Stimulated activated CD4-positive, alpha-beta T cell treated with anti-CD3 and anti-CD28 coated beads, Interleukin-2, amount 100 ng/mL, for 48 hours (primary cell): ENCODE data around the gene C5orf22.
"Not testable (repeated sequence)": the region's sequence is repeated elsewhere in the genome, so short reads cannot be mapped to it uniquely, and the experiment has no call there.

ENCODE experiments used
- DNase-seq, 2 donors: peaks; one replicate each; pipeline ENCODE4 v3.0.0-alpha.2; 2020

The C5orf22 gene

GRCh38 chr5:31531888-31532547 lies at the start of gene C5orf22, which contains the start of gene DROSHA:
TSS of gene C5orf22 (plus strand) at chr5:31532301. CDS start at chr5:31532393, 92 bp downstream.
TSS of gene DROSHA (minus strand) at chr5:31532093. CDS start at chr5:31529059, 3,034 bp downstream.
- DNase-seq, result peak; percentile 85 to 86

DNA sequence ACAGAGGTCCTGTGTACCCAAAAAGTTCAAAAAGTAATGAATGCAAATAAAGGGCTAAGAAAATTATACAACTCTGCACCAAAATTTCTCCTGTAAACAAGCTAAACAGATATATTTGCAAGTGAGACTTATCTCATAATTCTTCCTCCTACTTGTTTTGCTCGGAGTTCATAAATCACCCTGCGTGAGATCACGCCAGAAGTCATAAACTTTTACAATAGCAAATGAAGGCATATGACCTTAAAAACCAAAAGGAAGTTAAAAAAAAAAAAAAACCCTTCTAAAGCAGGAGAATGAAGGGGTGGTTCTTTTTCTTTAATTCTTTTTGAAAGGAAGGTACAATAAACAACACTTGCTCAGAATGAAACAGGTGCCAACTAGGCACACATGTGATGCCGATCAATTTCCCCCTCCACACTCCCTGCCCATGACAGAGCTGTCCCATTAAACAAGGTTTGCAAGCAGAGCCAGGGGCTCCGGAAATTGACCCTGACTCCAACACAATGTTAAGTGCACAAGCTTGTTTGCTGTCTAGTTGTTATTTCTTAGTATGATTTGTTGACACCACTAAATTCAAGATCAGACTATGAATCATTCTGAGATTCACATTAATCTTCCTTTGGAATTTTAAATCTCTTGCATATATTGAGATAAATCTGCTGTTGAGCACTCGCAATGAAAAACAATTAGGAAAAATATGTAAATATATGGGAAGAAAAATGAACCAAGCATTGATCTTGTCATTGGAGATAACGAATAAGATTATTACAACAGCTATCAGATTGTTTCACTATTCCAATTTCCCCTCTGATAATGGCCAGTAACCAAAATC lies 46.5 kb upstream of the C5orf22 start:
- no peak for DNase-seq

DNA sequence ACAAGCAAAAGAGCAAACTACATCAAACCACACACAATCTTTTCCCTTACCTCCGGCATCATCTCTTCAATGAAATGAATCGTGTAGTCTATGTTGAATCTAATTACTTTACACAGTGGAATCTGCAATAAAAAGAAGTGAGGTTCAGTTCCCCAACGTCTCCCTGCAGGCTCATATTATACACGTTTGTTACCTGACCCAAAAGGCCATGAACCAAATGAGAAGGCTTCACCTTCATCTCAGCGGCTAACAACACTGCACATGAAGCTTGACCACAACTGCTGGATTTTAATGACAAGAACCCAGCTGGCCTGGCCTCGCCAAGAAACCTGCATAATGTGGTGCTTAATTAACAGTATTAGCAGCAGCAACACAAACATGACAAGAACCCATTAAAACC lies 45.7 kb upstream of the C5orf22 start:
- DNase-seq, result no peak

GRCh38 chr5:31487506-31487905 lies 44.6 kb upstream of the C5orf22 start:
- no peak for DNase-seq

GRCh38 chr5:31492869-31493268 lies 39.2 kb upstream of the C5orf22 start:
- no peak for DNase-seq

DNA sequence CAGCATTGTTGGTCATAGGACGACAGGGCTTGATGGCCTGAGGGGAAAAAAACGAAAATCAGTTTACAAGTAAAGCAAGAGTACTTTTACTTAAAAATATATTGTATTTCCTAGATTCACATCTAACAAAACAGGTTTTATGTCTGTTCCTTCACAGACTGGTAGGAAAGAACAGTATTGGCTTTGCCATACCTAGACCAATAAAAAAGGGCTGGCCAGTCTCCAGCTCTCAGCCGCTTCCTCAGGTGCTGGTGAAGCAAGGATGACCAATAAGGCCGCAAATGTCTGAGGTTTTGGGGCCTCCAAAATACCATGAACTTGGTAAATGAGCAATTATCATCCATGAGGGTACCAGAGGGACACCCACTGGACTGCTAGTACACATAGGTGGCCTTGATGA lies 36.8 kb upstream of the C5orf22 start:
- no peak for DNase-seq

GRCh38 chr5:31496301-31496700 lies 35.8 kb upstream of the C5orf22 start:
- DNase-seq, result no peak

GRCh38 chr5:31496891-31497290 lies 35.2 kb upstream of the C5orf22 start:
- DNase-seq, result no peak

GRCh38 chr5:31500256-31500655 lies 31.8 kb upstream of the C5orf22 start:
- DNase-seq, result no peak

- no peak for DNase-seq
Observed at GRCh38 chr5:31502506-31502905, 29.6 kb upstream of the C5orf22 start.

DNA sequence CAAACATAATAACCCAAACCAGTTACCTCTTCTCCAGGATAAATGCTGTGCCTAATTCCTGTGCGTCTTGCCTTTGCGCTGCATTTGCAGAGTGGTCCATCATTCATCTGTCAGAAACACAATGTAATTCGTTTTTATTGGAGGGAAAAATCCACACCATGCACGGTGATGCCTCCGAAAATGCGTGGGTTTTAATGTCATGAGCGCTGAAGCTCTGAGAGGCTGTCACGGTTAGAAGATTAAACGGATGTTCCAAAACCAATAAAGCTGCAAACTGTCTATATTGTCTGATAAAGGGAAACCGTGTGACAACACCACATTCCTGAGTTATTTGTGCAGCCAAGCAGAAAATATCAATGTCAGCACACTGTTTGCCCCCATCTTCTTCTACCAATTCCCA lies 27.6 kb upstream of the C5orf22 start:
- DNase-seq, result no peak

- no peak for DNase-seq
Observed at GRCh38 chr5:31511305-31511704, 20.8 kb upstream of the C5orf22 start.

- no peak for DNase-seq
Observed at GRCh38 chr5:31516802-31517201, 15.3 kb upstream of the C5orf22 start.

- DNase-seq, result no peak
Observed at GRCh38 chr5:31523041-31523440, 9.1 kb upstream of the C5orf22 start.

DNA sequence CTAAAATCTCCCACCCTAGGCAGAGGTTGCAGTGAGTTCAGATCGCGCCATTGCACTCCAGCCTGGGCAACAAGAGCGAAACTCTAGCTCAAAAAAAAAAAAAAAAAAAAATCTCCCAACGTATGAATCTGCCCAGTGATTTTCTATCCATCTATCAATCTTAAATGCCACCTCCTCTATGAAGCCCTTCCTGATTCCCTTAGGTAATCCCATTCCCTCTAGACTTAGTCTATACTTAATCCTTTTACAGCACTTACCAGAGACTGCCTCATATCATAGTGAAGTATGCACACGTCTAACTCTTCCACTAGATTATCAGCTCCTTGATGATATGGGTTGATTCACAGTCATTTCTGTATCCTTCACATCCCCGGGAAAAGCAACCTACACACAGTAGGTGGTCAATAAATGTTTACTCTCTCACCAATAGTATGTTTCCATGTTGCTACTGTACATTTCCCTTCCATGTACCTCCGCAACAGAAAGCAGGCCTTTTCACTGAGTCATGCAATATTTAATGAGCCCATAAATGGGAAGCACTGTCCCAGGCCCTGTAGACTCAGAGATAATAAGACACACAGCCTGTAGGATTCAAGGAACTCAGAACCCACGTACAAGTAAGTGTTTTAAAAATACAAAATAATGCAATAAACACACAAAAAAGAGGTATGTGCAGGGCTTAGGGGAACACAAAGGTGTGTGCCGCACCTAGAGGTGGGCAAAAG lies 1.4 kb upstream of the C5orf22 start:
- DNase-seq, result no peak

- DNase-seq, result peak in 1 of 2 donors; percentile 22
Observed at GRCh38 chr5:31531543-31531887, 586 bp upstream of the C5orf22 start.

DNA sequence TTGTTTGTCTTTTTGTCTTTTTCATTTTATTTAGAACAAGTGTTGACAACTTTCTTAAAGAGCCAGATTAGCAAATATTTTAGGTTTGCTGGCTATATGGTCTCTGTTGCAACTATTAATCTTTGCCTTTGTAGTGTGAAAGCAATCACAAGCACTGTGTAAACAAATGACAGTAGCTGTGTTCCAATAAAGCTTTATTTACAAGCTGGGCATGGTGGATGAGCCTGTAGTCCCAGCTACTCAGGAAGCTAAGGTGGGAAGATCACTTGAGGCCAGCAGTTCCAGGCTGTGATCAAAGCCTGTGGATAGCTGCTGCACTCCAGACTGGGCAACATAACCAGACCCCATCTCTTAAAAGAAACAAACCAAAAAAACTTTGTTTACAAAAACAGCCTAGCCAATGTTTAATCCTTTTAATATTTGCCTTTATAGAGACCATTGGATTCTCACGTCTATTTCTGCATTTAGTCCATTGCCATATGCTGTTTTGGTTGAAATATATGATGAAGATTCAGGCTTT lies 2.5 kb downstream of the C5orf22 start:
- no peak for DNase-seq

- no peak for DNase-seq
Observed at GRCh38 chr5:31536873-31537272, 4.8 kb downstream of the C5orf22 start.

GRCh38 chr5:31537349-31537748 lies 5.2 kb downstream of the C5orf22 start:
- DNase-seq, result no peak

GRCh38 chr5:31537851-31538250 lies 5.8 kb downstream of the C5orf22 start:
- DNase-seq, result no peak

DNA sequence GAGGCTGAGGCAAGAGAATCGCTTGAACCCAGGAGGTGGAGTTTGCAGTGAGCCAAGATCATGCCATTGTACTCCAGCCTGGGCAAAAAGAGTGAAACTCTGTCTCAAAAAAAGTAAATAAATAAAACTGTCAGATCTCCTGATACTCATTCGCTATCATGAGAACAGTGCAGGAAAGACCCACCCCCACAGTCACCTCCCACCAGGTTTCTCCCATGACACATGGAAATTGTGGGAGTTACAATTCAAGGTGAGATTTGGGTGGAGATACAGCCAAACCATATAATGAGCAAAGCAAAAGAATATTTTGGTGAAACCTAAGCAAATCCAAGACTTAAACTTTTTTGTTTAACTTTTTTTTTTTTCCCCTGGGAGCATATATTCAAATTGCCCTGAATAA lies 17.0 kb downstream of the C5orf22 start:
- DNase-seq, result not testable (repeated sequence)

GRCh38 chr5:31551878-31552277 lies 19.8 kb downstream of the C5orf22 start:
- no peak for DNase-seq

DNA sequence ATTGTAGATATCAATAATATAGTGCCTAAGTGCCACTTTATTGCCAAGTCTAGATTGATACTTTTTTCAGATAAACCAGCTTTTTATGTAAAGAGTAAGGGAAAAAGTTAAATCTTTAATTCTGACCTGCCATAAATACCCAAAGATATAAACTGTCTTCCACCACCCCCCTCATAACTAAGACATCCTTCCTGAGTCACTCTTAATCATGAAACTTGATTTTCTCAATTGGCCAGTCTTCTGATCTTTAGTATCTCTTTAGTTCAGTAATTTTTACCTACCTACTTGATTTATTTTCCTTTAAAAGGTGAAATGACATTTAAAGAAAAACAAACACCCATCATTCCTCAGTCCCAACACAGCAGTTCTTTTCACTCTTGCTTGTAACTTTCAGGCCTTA lies 21.8 kb downstream of the C5orf22 start:
- no peak for DNase-seq

DNA sequence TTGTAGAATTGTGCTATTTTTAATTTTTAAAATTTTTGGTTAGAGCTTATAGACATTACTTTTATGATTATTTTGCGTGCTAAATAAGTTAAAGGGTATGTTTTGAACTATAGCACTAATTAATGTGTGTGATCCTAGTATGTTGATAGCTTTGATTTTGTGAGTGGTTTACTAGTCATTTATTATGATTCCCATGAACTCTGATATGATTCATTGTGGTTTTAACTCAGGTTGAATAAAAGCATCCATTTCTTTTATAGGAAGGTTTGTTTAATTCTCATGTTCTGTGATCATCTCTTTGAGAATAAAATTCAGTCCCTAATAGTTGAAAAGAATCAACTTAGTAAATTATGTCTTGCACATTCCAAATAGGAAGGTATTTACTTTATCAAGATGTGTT lies 22.5 kb downstream of the C5orf22 start:
- DNase-seq, result no peak
